ENCODE results near the gene KRT28.

KRT28 gene

DNA sequence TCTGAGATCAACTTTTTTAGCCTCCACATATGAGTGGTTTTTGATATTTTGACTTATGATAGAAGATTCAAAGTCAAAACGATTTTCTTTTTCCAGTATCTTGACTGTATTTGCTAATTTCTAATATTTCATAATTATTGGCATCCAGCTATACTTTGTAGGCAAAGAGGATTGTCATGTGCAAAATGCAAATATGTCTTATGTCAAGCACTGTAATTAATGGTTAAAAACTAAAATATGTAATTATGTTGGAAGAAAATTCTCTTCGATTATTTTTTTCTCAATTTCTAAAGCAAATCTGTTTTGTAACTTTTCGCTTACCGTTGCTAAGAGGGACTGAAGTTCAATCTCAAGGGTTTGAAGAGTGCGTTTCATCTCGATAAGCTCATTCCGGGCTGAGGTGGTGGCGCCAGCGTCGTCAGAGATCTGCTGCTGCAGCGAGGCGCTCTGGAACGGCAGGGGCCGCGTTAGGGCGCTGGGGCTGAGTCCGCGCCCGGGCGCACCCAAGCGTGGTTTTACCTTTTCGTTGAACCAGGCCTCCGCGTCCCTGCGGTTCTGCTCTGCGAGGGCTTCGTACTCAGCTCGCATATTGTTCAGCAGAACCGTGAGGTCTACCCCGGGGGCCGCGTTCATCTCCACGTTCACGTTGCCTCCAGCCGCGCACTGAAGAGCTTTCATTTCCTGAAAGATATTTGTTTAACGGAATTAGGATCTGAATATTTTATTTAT lies 20.4 kb downstream of the KRT28 start:
- Histone ChIP-seq H4K20me1 (ENCODE audit: insufficient read depth, low read length, poor library complexity, severe bottlenecking) (no peaks in the 10 kb centered on the region), H3K79me2 (ENCODE audit: insufficient read depth, low read length) (no peaks in the 10 kb centered on the region), H3K4me3 (ENCODE audit: low read length, poor library complexity, severe bottlenecking) (peak overlapping the region; percentile 66), H3K9ac (ENCODE audit: low read depth, low read length, poor library complexity, severe bottlenecking) (peak overlapping the region; percentile 60), H3K27me3 (ENCODE audit: insufficient read depth, low read length, poor library complexity, severe bottlenecking) (no peaks in the 10 kb centered on the region), H3K4me1 (ENCODE audit: insufficient read depth, low read length, poor library complexity, severe bottlenecking) (peaks cover 34% of the 10 kb centered on the region), H3K9me3 (ENCODE audit: insufficient read depth, low read depth, low read length) (no peaks in the 10 kb centered on the region), H3K36me3 (ENCODE audit: insufficient read depth, low read length) (no peaks in the 10 kb centered on the region), H3F3A (ENCODE audit: low read depth) (0 out of 2 replicates have a peak, but pooled peaks cover 9% of the 10 kb centered on the region), H3K4me2 (ENCODE audit: low read depth, low read length, poor library complexity, severe bottlenecking) (peak overlapping the region; percentile 73), H3K9me2 (replicated peaks; ENCODE audit: low read depth, low read length) (no peaks in the 10 kb centered on the region), H2AFZ (ENCODE audit: low read length) (no peak overlapping the region)
- TF ChIP-seq EZH2phosphoT487 (IDR thresholded peaks at IDR 0.05; ENCODE audit: borderline replicate concordance) = no peak
- no peak for TF ChIP-seq CTCF (conservative IDR thresholded peaks at IDR 0.05; ENCODE audit: low read length)

DNA sequence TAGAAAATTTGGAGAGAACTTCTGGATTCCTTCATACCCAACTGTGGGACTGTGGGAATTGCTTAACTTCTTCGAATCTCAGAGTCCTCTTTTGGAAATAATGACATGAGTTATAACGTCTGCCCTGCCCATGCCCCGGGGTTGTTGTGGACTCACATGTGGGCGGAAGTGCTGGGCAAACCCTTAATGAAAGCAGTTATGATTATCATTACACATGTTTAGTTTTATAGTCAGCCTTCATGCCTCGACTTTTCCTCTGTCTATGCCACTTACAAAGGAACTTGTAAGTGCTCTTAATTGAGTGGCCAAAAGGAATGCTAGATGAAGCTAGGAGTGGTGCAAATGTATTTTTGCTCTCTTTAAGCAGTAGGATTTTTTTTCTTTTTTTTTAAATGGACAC lies 21.3 kb downstream of the KRT28 start:
- H4K20me1 ChIP-seq (ENCODE audit: insufficient read depth, low read length, poor library complexity, severe bottlenecking) = no peaks in the 10 kb centered on the region
- peaks cover 34% of the 10 kb centered on the region for H3K4me1 ChIP-seq (ENCODE audit: insufficient read depth, low read length, poor library complexity, severe bottlenecking)
- H3K79me2 ChIP-seq (ENCODE audit: insufficient read depth, low read length) = no peaks in the 10 kb centered on the region
- H2AFZ ChIP-seq (ENCODE audit: low read length) = no peak overlapping the region
- peak overlapping the region; percentile 73 for H3K4me2 ChIP-seq (ENCODE audit: low read depth, low read length, poor library complexity, severe bottlenecking)
- peak overlapping the region; percentile 66 for H3K4me3 ChIP-seq (ENCODE audit: low read length, poor library complexity, severe bottlenecking)
- peak overlapping the region; percentile 60 for H3K9ac ChIP-seq (ENCODE audit: low read depth, low read length, poor library complexity, severe bottlenecking)
- H3K9me3 ChIP-seq (ENCODE audit: insufficient read depth, low read depth, low read length) = no peaks in the 10 kb centered on the region
- no peaks in the 10 kb centered on the region for H3K36me3 ChIP-seq (ENCODE audit: insufficient read depth, low read length)
- no peaks in the 10 kb centered on the region for H3K9me2 ChIP-seq (replicated peaks; ENCODE audit: low read depth, low read length)
- H3F3A ChIP-seq (ENCODE audit: low read depth) = 0 out of 2 replicates have a peak, but pooled peaks cover 9% of the 10 kb centered on the region
- TF ChIP-seq EZH2phosphoT487 (IDR thresholded peaks at IDR 0.05; ENCODE audit: borderline replicate concordance) (no peak), CTCF (conservative IDR thresholded peaks at IDR 0.05; ENCODE audit: low read length) (no peak)
- H3K27me3 ChIP-seq (ENCODE audit: insufficient read depth, low read length, poor library complexity, severe bottlenecking) = no peaks in the 10 kb centered on the region

DNA sequence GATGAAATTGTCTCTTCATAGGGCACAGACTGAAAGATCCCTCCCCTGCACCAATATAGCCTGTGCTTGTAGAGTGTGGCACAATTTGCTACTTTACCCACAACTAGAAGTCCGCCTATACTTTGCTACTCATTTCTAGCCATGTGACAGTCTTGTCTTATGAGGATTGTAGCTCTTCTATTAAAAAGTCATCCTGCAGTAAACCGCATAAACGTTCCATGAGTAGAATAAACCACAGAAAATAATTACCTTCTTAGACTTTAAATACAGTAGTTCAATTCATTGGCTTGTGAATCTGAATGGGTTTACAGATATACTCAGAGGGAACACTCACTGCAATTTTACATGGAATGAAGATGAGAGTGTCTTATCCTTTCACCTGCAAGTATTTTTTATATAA lies 21.8 kb downstream of the KRT28 start:
- H3K36me3 ChIP-seq (ENCODE audit: insufficient read depth, low read length) = no peaks in the 10 kb centered on the region
- H3K27me3 ChIP-seq (ENCODE audit: insufficient read depth, low read length, poor library complexity, severe bottlenecking) = no peaks in the 10 kb centered on the region
- H4K20me1 ChIP-seq (ENCODE audit: insufficient read depth, low read length, poor library complexity, severe bottlenecking) = no peaks in the 10 kb centered on the region
- TF ChIP-seq EZH2phosphoT487 (IDR thresholded peaks at IDR 0.05; ENCODE audit: borderline replicate concordance) (no peak), CTCF (conservative IDR thresholded peaks at IDR 0.05; ENCODE audit: low read length) (no peak)
- H2AFZ ChIP-seq (ENCODE audit: low read length) = no peak overlapping the region
- H3K4me2 ChIP-seq (ENCODE audit: low read depth, low read length, poor library complexity, severe bottlenecking) = peak overlapping the region; percentile 73
- H3K4me1 ChIP-seq (ENCODE audit: insufficient read depth, low read length, poor library complexity, severe bottlenecking) = peaks cover 34% of the 10 kb centered on the region
- 0 out of 2 replicates have a peak, but pooled peaks cover 9% of the 10 kb centered on the region for H3F3A ChIP-seq (ENCODE audit: low read depth)
- no peaks in the 10 kb centered on the region for H3K9me3 ChIP-seq (ENCODE audit: insufficient read depth, low read depth, low read length)
- H3K4me3 ChIP-seq (ENCODE audit: low read length, poor library complexity, severe bottlenecking) = peak overlapping the region; percentile 66
- no peaks in the 10 kb centered on the region for H3K79me2 ChIP-seq (ENCODE audit: insufficient read depth, low read length)
- H3K9me2 ChIP-seq (replicated peaks; ENCODE audit: low read depth, low read length) = no peaks in the 10 kb centered on the region
- H3K9ac ChIP-seq (ENCODE audit: low read depth, low read length, poor library complexity, severe bottlenecking) = peak overlapping the region; percentile 60
